GM18499 (cell line): ENCODE data around the gene C10orf71.

ENCODE experiments used
- ATAC-seq: cut with Tn5 transposase; IDR thresholded peaks from one replicate; pipeline ENCODE4 v1.9.1; 2021; ENCODE audit warnings: moderate number of reproducible peaks; ENCODE audit not compliant: insufficient read depth, unreplicated experiment

Gene C10orf71

GRCh38 chr10:49356181-49356580 is 57.2 kb downstream of the C10orf71 start:
- no peak for ATAC-seq

GRCh38 chr10:49356944-49357343 is 58.0 kb downstream of the C10orf71 start:
- no peak for ATAC-seq

GRCh38 chr10:49357910-49358309 is 58.9 kb downstream of the C10orf71 start:
- ATAC-seq: no peak

- ATAC-seq: no peak
Observed at GRCh38 chr10:49359349-49360270, 60.6 kb downstream of the C10orf71 start.

GRCh38 chr10:49360271-49361177 is 61.6 kb downstream of the C10orf71 start:
- ATAC-seq: no peak

- no peak for ATAC-seq
Observed at GRCh38 chr10:49361178-49361554, 62.2 kb downstream of the C10orf71 start.

GRCh38 chr10:49361735-49362568 is 63.0 kb downstream of the C10orf71 start:
- ATAC-seq: no peak

- ATAC-seq: peak; percentile 88
Observed at GRCh38 chr10:49362596-49363260, 63.8 kb downstream of the C10orf71 start.

GRCh38 chr10:49363309-49364031 is 64.5 kb downstream of the C10orf71 start:
- ATAC-seq: no peak

GRCh38 chr10:49364051-49364450 is 65.1 kb downstream of the C10orf71 start:
- no peak for ATAC-seq

- ATAC-seq: no peak
Observed at GRCh38 chr10:49364747-49365146, 65.8 kb downstream of the C10orf71 start.

GRCh38 chr10:49365275-49365674 is 66.3 kb downstream of the C10orf71 start:
- no peak for ATAC-seq

- ATAC-seq: no peak
Observed at GRCh38 chr10:49365675-49366415, 66.9 kb downstream of the C10orf71 start.

GRCh38 chr10:49366460-49366859 is 67.5 kb downstream of the C10orf71 start:
- ATAC-seq: no peak

- no peak for ATAC-seq
Observed at GRCh38 chr10:49367600-49367999, 68.6 kb downstream of the C10orf71 start.

- ATAC-seq: no peak
Observed at GRCh38 chr10:49368256-49368655, 69.3 kb downstream of the C10orf71 start.

- no peak for ATAC-seq
Observed at GRCh38 chr10:49369216-49370162, 70.5 kb downstream of the C10orf71 start.
